ENCODE measurements around the gene GSTK1.

The GSTK1 gene

GRCh38 chr7:143271240-143271639 is 8.0 kb downstream of the GSTK1 start:
- Histone ChIP-seq H3K4me1 (ENCODE audit: insufficient read depth, insufficient read length) (no peaks in the 10 kb centered on the region), H3K27me3 (ENCODE audit: insufficient read depth, insufficient read length) (no peaks in the 10 kb centered on the region), H3K9ac (ENCODE audit: insufficient read length, low read depth) (no peak overlapping the region), H3K9me3 (ENCODE audit: insufficient read depth, low read length) (no peaks in the 10 kb centered on the region), H3K4me3 (ENCODE audit: insufficient read length, low read depth) (no peak overlapping the region), H3K36me3 (ENCODE audit: insufficient read depth, insufficient read length, low read length) (peaks cover 8% of the 10 kb centered on the region)
- no peak for DNase-seq (ENCODE audit: low read depth, low spot score)
- TF ChIP-seq YY1 (IDR thresholded peaks at IDR 0.05; ENCODE audit: insufficient read depth, insufficient read length) (no peak), SUZ12 (IDR thresholded peaks at IDR 0.05; ENCODE audit: extremely low read depth, insufficient read depth, insufficient read length) (no peak), ZNF274 (IDR thresholded peaks at IDR 0.05; ENCODE audit: low read depth, low read length) (no peak)

- H3K36me3 ChIP-seq (ENCODE audit: insufficient read depth, insufficient read length, low read length): peaks cover 4% of the 10 kb centered on the region
- H3K27me3 ChIP-seq (ENCODE audit: insufficient read depth, insufficient read length): no peaks in the 10 kb centered on the region
- no peak for DNase-seq (ENCODE audit: low read depth, low spot score)
- no peak overlapping the region for H3K9ac ChIP-seq (ENCODE audit: insufficient read length, low read depth)
- H3K4me1 ChIP-seq (ENCODE audit: insufficient read depth, insufficient read length): no peaks in the 10 kb centered on the region
- TF ChIP-seq YY1 (IDR thresholded peaks at IDR 0.05; ENCODE audit: insufficient read depth, insufficient read length) (no peak), SUZ12 (IDR thresholded peaks at IDR 0.05; ENCODE audit: extremely low read depth, insufficient read depth, insufficient read length) (no peak), ZNF274 (IDR thresholded peaks at IDR 0.05; ENCODE audit: low read depth, low read length) (no peak)
- H3K9me3 ChIP-seq (ENCODE audit: insufficient read depth, low read length): no peaks in the 10 kb centered on the region
- H3K4me3 ChIP-seq (ENCODE audit: insufficient read length, low read depth): no peak overlapping the region
These were observed 9.6 kb downstream of the GSTK1 start for GRCh38 chr7:143272871-143273270.

- no peak overlapping the region for H3K9ac ChIP-seq (ENCODE audit: insufficient read length, low read depth)
- TF ChIP-seq ZNF274 (IDR thresholded peaks at IDR 0.05; ENCODE audit: low read depth, low read length) (no peak), YY1 (IDR thresholded peaks at IDR 0.05; ENCODE audit: insufficient read depth, insufficient read length) (no peak), SUZ12 (IDR thresholded peaks at IDR 0.05; ENCODE audit: extremely low read depth, insufficient read depth, insufficient read length) (no peak)
- H3K36me3 ChIP-seq (ENCODE audit: insufficient read depth, insufficient read length, low read length): no peaks in the 10 kb centered on the region
- no peak for DNase-seq (ENCODE audit: low read depth, low spot score)
- H3K27me3 ChIP-seq (ENCODE audit: insufficient read depth, insufficient read length): no peaks in the 10 kb centered on the region
- H3K9me3 ChIP-seq (ENCODE audit: insufficient read depth, low read length): no peaks in the 10 kb centered on the region
- no peak overlapping the region for H3K4me3 ChIP-seq (ENCODE audit: insufficient read length, low read depth)
- no peaks in the 10 kb centered on the region for H3K4me1 ChIP-seq (ENCODE audit: insufficient read depth, insufficient read length)
These were observed 16.2 kb downstream of the GSTK1 start for GRCh38 chr7:143279186-143280098.

GRCh38 chr7:143280160-143280559 is 16.9 kb downstream of the GSTK1 start:
- Histone ChIP-seq H3K36me3 (ENCODE audit: insufficient read depth, insufficient read length, low read length) (no peaks in the 10 kb centered on the region), H3K9me3 (ENCODE audit: insufficient read depth, low read length) (no peaks in the 10 kb centered on the region), H3K4me3 (ENCODE audit: insufficient read length, low read depth) (no peak overlapping the region), H3K9ac (ENCODE audit: insufficient read length, low read depth) (no peak overlapping the region), H3K4me1 (ENCODE audit: insufficient read depth, insufficient read length) (peaks cover 2% of the 10 kb centered on the region), H3K27me3 (ENCODE audit: insufficient read depth, insufficient read length) (no peaks in the 10 kb centered on the region)
- DNase-seq (ENCODE audit: low read depth, low spot score): no peak
- no peak for TF ChIP-seq SUZ12 (IDR thresholded peaks at IDR 0.05; ENCODE audit: extremely low read depth, insufficient read depth, insufficient read length)
- no peak for TF ChIP-seq YY1 (IDR thresholded peaks at IDR 0.05; ENCODE audit: insufficient read depth, insufficient read length)
- no peak for TF ChIP-seq ZNF274 (IDR thresholded peaks at IDR 0.05; ENCODE audit: low read depth, low read length)

- Histone ChIP-seq H3K9ac (ENCODE audit: insufficient read length, low read depth) (no peak overlapping the region), H3K9me3 (ENCODE audit: insufficient read depth, low read length) (no peaks in the 10 kb centered on the region), H3K4me3 (ENCODE audit: insufficient read length, low read depth) (no peak overlapping the region), H3K4me1 (ENCODE audit: insufficient read depth, insufficient read length) (peaks cover 2% of the 10 kb centered on the region), H3K36me3 (ENCODE audit: insufficient read depth, insufficient read length, low read length) (no peaks in the 10 kb centered on the region), H3K27me3 (ENCODE audit: insufficient read depth, insufficient read length) (no peaks in the 10 kb centered on the region)
- TF ChIP-seq SUZ12 (IDR thresholded peaks at IDR 0.05; ENCODE audit: extremely low read depth, insufficient read depth, insufficient read length) (no peak), YY1 (IDR thresholded peaks at IDR 0.05; ENCODE audit: insufficient read depth, insufficient read length) (no peak), ZNF274 (IDR thresholded peaks at IDR 0.05; ENCODE audit: low read depth, low read length) (no peak)
- no peak for DNase-seq (ENCODE audit: low read depth, low spot score)
These were observed 17.3 kb downstream of the GSTK1 start for GRCh38 chr7:143280566-143280965.

GRCh38 chr7:143281529-143281928 is 18.3 kb downstream of the GSTK1 start:
- TF ChIP-seq YY1 (IDR thresholded peaks at IDR 0.05; ENCODE audit: insufficient read depth, insufficient read length) (no peak), SUZ12 (IDR thresholded peaks at IDR 0.05; ENCODE audit: extremely low read depth, insufficient read depth, insufficient read length) (no peak), ZNF274 (IDR thresholded peaks at IDR 0.05; ENCODE audit: low read depth, low read length) (no peak)
- Histone ChIP-seq H3K4me3 (ENCODE audit: insufficient read length, low read depth) (no peak overlapping the region), H3K9ac (ENCODE audit: insufficient read length, low read depth) (no peak overlapping the region), H3K27me3 (ENCODE audit: insufficient read depth, insufficient read length) (no peaks in the 10 kb centered on the region), H3K9me3 (ENCODE audit: insufficient read depth, low read length) (peaks cover 6% of the 10 kb centered on the region; the same call in 1 of the 2 replicates), H3K36me3 (ENCODE audit: insufficient read depth, insufficient read length, low read length) (no peaks in the 10 kb centered on the region), H3K4me1 (ENCODE audit: insufficient read depth, insufficient read length) (peaks cover 2% of the 10 kb centered on the region)
- DNase-seq (ENCODE audit: low read depth, low spot score): no peak

- Histone ChIP-seq H3K9me3 (ENCODE audit: insufficient read depth, low read length) (peaks cover 12% of the 10 kb centered on the region), H3K36me3 (ENCODE audit: insufficient read depth, insufficient read length, low read length) (no peaks in the 10 kb centered on the region), H3K27me3 (ENCODE audit: insufficient read depth, insufficient read length) (no peaks in the 10 kb centered on the region), H3K4me1 (ENCODE audit: insufficient read depth, insufficient read length) (peaks cover 2% of the 10 kb centered on the region), H3K9ac (ENCODE audit: insufficient read length, low read depth) (no peak overlapping the region), H3K4me3 (ENCODE audit: insufficient read length, low read depth) (no peak overlapping the region)
- no peak for DNase-seq (ENCODE audit: low read depth, low spot score)
- TF ChIP-seq SUZ12 (IDR thresholded peaks at IDR 0.05; ENCODE audit: extremely low read depth, insufficient read depth, insufficient read length) (no peak), ZNF274 (IDR thresholded peaks at IDR 0.05; ENCODE audit: low read depth, low read length) (no peak), YY1 (IDR thresholded peaks at IDR 0.05; ENCODE audit: insufficient read depth, insufficient read length) (no peak)
These were observed 18.9 kb downstream of the GSTK1 start for GRCh38 chr7:143282124-143282523.
